ENCODE results near the gene RRP8.
A peak's percentile ranks its signal among the peaks of the same experiment; 100 is the strongest.

Gene RRP8

GRCh38 chr11:6599881-6600390, 3.5 kb downstream of the RRP8 start:
- DNase-seq (ENCODE audit: low spot score): no peak

- no peak for DNase-seq (ENCODE audit: low spot score)
Observed at GRCh38 chr11:6599449-6599848, 4.0 kb downstream of the RRP8 start.

GRCh38 chr11:6598555-6598954, 4.9 kb downstream of the RRP8 start:
- DNase-seq (ENCODE audit: low spot score): no peak

- DNase-seq (ENCODE audit: low spot score): no peak
Observed at GRCh38 chr11:6596239-6596877, 7.1 kb downstream of the RRP8 start.

GRCh38 chr11:6594142-6594768, 9.2 kb downstream of the RRP8 start:
- no peak for DNase-seq (ENCODE audit: low spot score)

GRCh38 chr11:6588018-6588417, 15.4 kb downstream of the RRP8 start:
- no peak for DNase-seq (ENCODE audit: low spot score)

GRCh38 chr11:6587360-6587953, 16.0 kb downstream of the RRP8 start:
- no peak for DNase-seq (ENCODE audit: low spot score)

GRCh38 chr11:6586434-6587359, 16.7 kb downstream of the RRP8 start:
- DNase-seq (ENCODE audit: low spot score): no peak

- DNase-seq (ENCODE audit: low spot score): no peak
Observed at GRCh38 chr11:6584528-6584927, 18.9 kb downstream of the RRP8 start.

- DNase-seq (ENCODE audit: low spot score): no peak
Observed at GRCh38 chr11:6583584-6583983, 19.8 kb downstream of the RRP8 start.

- DNase-seq (ENCODE audit: low spot score): no peak
Observed at GRCh38 chr11:6579681-6580080, 23.7 kb downstream of the RRP8 start.

- no peak for DNase-seq (ENCODE audit: low spot score)
Observed at GRCh38 chr11:6578134-6578533, 25.3 kb downstream of the RRP8 start.

GRCh38 chr11:6576471-6577373, 26.7 kb downstream of the RRP8 start:
- no peak for DNase-seq (ENCODE audit: low spot score)

GRCh38 chr11:6574816-6575715, 28.4 kb downstream of the RRP8 start:
- DNase-seq (ENCODE audit: low spot score): no peak

- peak; percentile 74 for DNase-seq (ENCODE audit: low spot score)
Observed at GRCh38 chr11:6572215-6572614, 31.2 kb downstream of the RRP8 start.

- no peak for DNase-seq (ENCODE audit: low spot score)
Observed at GRCh38 chr11:6571434-6572008, 31.9 kb downstream of the RRP8 start.

GRCh38 chr11:6570691-6571427, 32.6 kb downstream of the RRP8 start:
- DNase-seq (ENCODE audit: low spot score): no peak

GRCh38 chr11:6569706-6570105, 33.7 kb downstream of the RRP8 start:
- no peak for DNase-seq (ENCODE audit: low spot score)
